ENCODE measurements around the gene ITPRIP.

ITPRIP gene

GRCh38 chr10:104376784-104377300, 38.6 kb upstream of the ITPRIP start:
- Histone ChIP-seq H3K9me2 (ENCODE audit: low read depth, low read length) (no peaks in the 10 kb centered on the region), H3K4me3 (ENCODE audit: low read depth, low read length, poor library complexity, severe bottlenecking) (no peak overlapping the region), H3F3A (ENCODE audit: insufficient read depth, low read length) (no peaks in the 10 kb centered on the region), H3K79me2 (ENCODE audit: insufficient read depth, low read length) (no peaks in the 10 kb centered on the region), H3K4me2 (ENCODE audit: low read length) (no peak overlapping the region), H3K9ac (ENCODE audit: low read length) (no peak overlapping the region), H3K9me3 (ENCODE audit: low read length) (no peaks in the 10 kb centered on the region), H2AFZ (ENCODE audit: low read length) (no peak overlapping the region), H3K4me1 (ENCODE audit: insufficient read depth, low read length, severe bottlenecking) (no peaks in the 10 kb centered on the region), H3K27me3 (ENCODE audit: insufficient read depth, low read length) (no peaks in the 10 kb centered on the region), H3K27ac (ENCODE audit: low read depth, low read length, poor library complexity, severe bottlenecking) (no peak overlapping the region), H4K20me1 (ENCODE audit: insufficient read depth, low read length) (no peaks in the 10 kb centered on the region), H3K36me3 (ENCODE audit: insufficient read depth, low read length) (no peaks in the 10 kb centered on the region)
- no peak for TF ChIP-seq EZH2 (IDR thresholded peaks at IDR 0.05; ENCODE audit: borderline replicate concordance, low read length)
- TF ChIP-seq CTCF (IDR thresholded peaks at IDR 0.05; ENCODE audit: low read length), result no peak

- no peaks in the 10 kb centered on the region for H3K79me2 ChIP-seq (ENCODE audit: insufficient read depth, low read length)
- H3K9ac ChIP-seq (ENCODE audit: low read length), result no peak overlapping the region
- TF ChIP-seq CTCF (IDR thresholded peaks at IDR 0.05; ENCODE audit: low read length), result no peak
- no peak for TF ChIP-seq EZH2 (IDR thresholded peaks at IDR 0.05; ENCODE audit: borderline replicate concordance, low read length)
- no peaks in the 10 kb centered on the region for H3K36me3 ChIP-seq (ENCODE audit: insufficient read depth, low read length)
- H3K9me2 ChIP-seq (ENCODE audit: low read depth, low read length), result no peaks in the 10 kb centered on the region
- no peaks in the 10 kb centered on the region for H3K4me1 ChIP-seq (ENCODE audit: insufficient read depth, low read length, severe bottlenecking)
- H3K9me3 ChIP-seq (ENCODE audit: low read length), result no peaks in the 10 kb centered on the region
- no peak overlapping the region for H3K27ac ChIP-seq (ENCODE audit: low read depth, low read length, poor library complexity, severe bottlenecking)
- H3F3A ChIP-seq (ENCODE audit: insufficient read depth, low read length), result no peaks in the 10 kb centered on the region
- H4K20me1 ChIP-seq (ENCODE audit: insufficient read depth, low read length), result no peaks in the 10 kb centered on the region
- H2AFZ ChIP-seq (ENCODE audit: low read length), result no peak overlapping the region
- no peak overlapping the region for H3K4me2 ChIP-seq (ENCODE audit: low read length)
- H3K27me3 ChIP-seq (ENCODE audit: insufficient read depth, low read length), result no peaks in the 10 kb centered on the region
- H3K4me3 ChIP-seq (ENCODE audit: low read depth, low read length, poor library complexity, severe bottlenecking), result no peak overlapping the region
Measured at GRCh38 chr10:104374591-104374990, 36.3 kb upstream of the ITPRIP start.

- Histone ChIP-seq H3K79me2 (ENCODE audit: insufficient read depth, low read length) (no peaks in the 10 kb centered on the region), H3K9ac (ENCODE audit: low read length) (no peak overlapping the region), H2AFZ (ENCODE audit: low read length) (no peak overlapping the region), H3K27ac (ENCODE audit: low read depth, low read length, poor library complexity, severe bottlenecking) (no peak overlapping the region), H3K4me3 (ENCODE audit: low read depth, low read length, poor library complexity, severe bottlenecking) (no peak overlapping the region), H3K4me2 (ENCODE audit: low read length) (no peak overlapping the region), H3K27me3 (ENCODE audit: insufficient read depth, low read length) (no peaks in the 10 kb centered on the region), H3F3A (ENCODE audit: insufficient read depth, low read length) (no peaks in the 10 kb centered on the region), H4K20me1 (ENCODE audit: insufficient read depth, low read length) (no peaks in the 10 kb centered on the region), H3K4me1 (ENCODE audit: insufficient read depth, low read length, severe bottlenecking) (no peaks in the 10 kb centered on the region), H3K36me3 (ENCODE audit: insufficient read depth, low read length) (no peaks in the 10 kb centered on the region), H3K9me2 (ENCODE audit: low read depth, low read length) (no peaks in the 10 kb centered on the region), H3K9me3 (ENCODE audit: low read length) (no peaks in the 10 kb centered on the region)
- TF ChIP-seq EZH2 (IDR thresholded peaks at IDR 0.05; ENCODE audit: borderline replicate concordance, low read length), result no peak
- no peak for TF ChIP-seq CTCF (IDR thresholded peaks at IDR 0.05; ENCODE audit: low read length)
Measured at GRCh38 chr10:104371753-104372152, 33.5 kb upstream of the ITPRIP start.

All from OCI-LY1 (cell line).